ENCODE data around the gene KSR1. TPM values are rescaled to one million over a fixed set of nuclear protein-coding genes. Genes with fewer than 3 reads are reported as not detected.
"Not testable (repeated sequence)": the region's sequence is repeated elsewhere in the genome, so short reads cannot be mapped to it uniquely, and the experiment has no call there.

Gene KSR1
- total and polyA plus RNA-seq, 9 donors = 43.3 to 112 (median 71.6) TPM

GRCh38 chr17:27628376-27628775 lies 172.1 kb downstream of the KSR1 start:
- no peak for DNase-seq
- no peak overlapping the region for H3K4me3 ChIP-seq (ENCODE audit: low read length)
- H3K27ac ChIP-seq (ENCODE audit: low read length) = no peak overlapping the region
- H3K27me3 ChIP-seq (ENCODE audit: control insufficient read depth, insufficient read depth, low read length) = no peaks in the 10 kb centered on the region
- H3K4me1 ChIP-seq (ENCODE audit: control insufficient read depth, insufficient read depth, low read length) = peaks cover 25% of the 10 kb centered on the region
- peaks cover 28% of the 10 kb centered on the region for H3K36me3 ChIP-seq (ENCODE audit: control insufficient read depth, insufficient read depth, low read length)
- no peaks in the 10 kb centered on the region for H3K9me3 ChIP-seq (replicated peaks; ENCODE audit: control insufficient read depth, low read depth, low read length)
- WGBS (ENCODE audit: insufficient coverage) = 75% methylated on average over 4 of the region's 5 CpGs

- not testable (repeated sequence) for H3K4me3 ChIP-seq (ENCODE audit: low read length)
Observed at GRCh38 chr17:27629260-27629659, 173.0 kb downstream of the KSR1 start.

GRCh38 chr17:27630607-27631410 lies 174.6 kb downstream of the KSR1 start, which contains the start of gene LGALS9:
TSS of gene LGALS9 (plus strand) at chr17:27631188. CDS start at chr17:27631266, 78 bp downstream.
- peaks cover 8% of the 10 kb centered on the region for H3K36me3 ChIP-seq (ENCODE audit: control insufficient read depth, insufficient read depth, low read length)
- H3K4me3 ChIP-seq (ENCODE audit: low read length) = peak within 1 kb of the TSS; percentile 44
- H3K27ac ChIP-seq (ENCODE audit: low read length) = peak within 1 kb of the TSS; percentile 65
- no peaks in the 10 kb centered on the region for H3K9me3 ChIP-seq (replicated peaks; ENCODE audit: control insufficient read depth, low read depth, low read length)
- no peak for DNase-seq
- WGBS (ENCODE audit: insufficient coverage) = 40% methylated on average over 2 of the region's 10 CpGs
- H3K4me1 ChIP-seq (ENCODE audit: control insufficient read depth, insufficient read depth, low read length) = peaks cover 21% of the 10 kb centered on the region
- no peaks in the 10 kb centered on the region for H3K27me3 ChIP-seq (ENCODE audit: control insufficient read depth, insufficient read depth, low read length)

More at GRCh38 chr17:27629260-27629659, 173.0 kb downstream of the KSR1 start:
- 75% methylated on average over 2 of the region's 3 CpGs for WGBS (ENCODE audit: insufficient coverage)
- not testable (repeated sequence) for DNase-seq; H3K27me3 ChIP-seq (ENCODE audit: control insufficient read depth, insufficient read depth, low read length); H3K9me3 ChIP-seq (replicated peaks; ENCODE audit: control insufficient read depth, low read depth, low read length); H3K27ac ChIP-seq (ENCODE audit: low read length)
- H3K36me3 ChIP-seq (ENCODE audit: control insufficient read depth, insufficient read depth, low read length) = peaks cover 19% of the 10 kb centered on the region
- H3K4me1 ChIP-seq (ENCODE audit: control insufficient read depth, insufficient read depth, low read length) = peaks cover 25% of the 10 kb centered on the region

GRCh38 chr17:27631411-27631760 lies 175.1 kb downstream of the KSR1 start:
- H3K4me1 ChIP-seq (ENCODE audit: control insufficient read depth, insufficient read depth, low read length) = peaks cover 21% of the 10 kb centered on the region

GRCh38 chr17:27631897-27632725 lies 175.9 kb downstream of the KSR1 start:
- no peak for DNase-seq
- peak overlapping the region; percentile 42 for H3K27ac ChIP-seq (ENCODE audit: low read length)
- peak overlapping the region; percentile 44 for H3K4me3 ChIP-seq (ENCODE audit: low read length)
- WGBS (ENCODE audit: insufficient coverage) = 73% methylated on average over 8 of the region's 11 CpGs
- peaks cover 21% of the 10 kb centered on the region for H3K4me1 ChIP-seq (ENCODE audit: control insufficient read depth, insufficient read depth, low read length)
- H3K27me3 ChIP-seq (ENCODE audit: control insufficient read depth, insufficient read depth, low read length) = no peaks in the 10 kb centered on the region
- no peaks in the 10 kb centered on the region for H3K36me3 ChIP-seq (ENCODE audit: control insufficient read depth, insufficient read depth, low read length)
- no peaks in the 10 kb centered on the region for H3K9me3 ChIP-seq (replicated peaks; ENCODE audit: control insufficient read depth, low read depth, low read length)

More at GRCh38 chr17:27631411-27631760, 175.1 kb downstream of the KSR1 start:
- Histone ChIP-seq H3K27ac (ENCODE audit: low read length) (peak overlapping the region; percentile 65), H3K4me3 (ENCODE audit: low read length) (peak overlapping the region; percentile 44), H3K9me3 (replicated peaks; ENCODE audit: control insufficient read depth, low read depth, low read length) (no peaks in the 10 kb centered on the region), H3K36me3 (ENCODE audit: control insufficient read depth, insufficient read depth, low read length) (peaks cover 4% of the 10 kb centered on the region), H3K27me3 (ENCODE audit: control insufficient read depth, insufficient read depth, low read length) (no peaks in the 10 kb centered on the region)
- DNase-seq = no peak
- 79% methylated on average over 4 of the region's 6 CpGs for WGBS (ENCODE audit: insufficient coverage)

GRCh38 chr17:27632766-27633165 lies 176.5 kb downstream of the KSR1 start:
- DNase-seq = peak; percentile 95
- not testable (repeated sequence) for H3K4me3 ChIP-seq (ENCODE audit: low read length); H3K36me3 ChIP-seq (ENCODE audit: control insufficient read depth, insufficient read depth, low read length); H3K27me3 ChIP-seq (ENCODE audit: control insufficient read depth, insufficient read depth, low read length); H3K9me3 ChIP-seq (replicated peaks; ENCODE audit: control insufficient read depth, low read depth, low read length)
- Histone ChIP-seq H3K4me1 (ENCODE audit: control insufficient read depth, insufficient read depth, low read length) (peaks cover 21% of the 10 kb centered on the region), H3K27ac (ENCODE audit: low read length) (peak overlapping the region; percentile 65)
- WGBS (ENCODE audit: insufficient coverage) = 6% methylated on average over 5 of the region's 9 CpGs

- Histone ChIP-seq H3K36me3 (ENCODE audit: control insufficient read depth, insufficient read depth, low read length) (no peaks in the 10 kb centered on the region), H3K27ac (ENCODE audit: low read length) (peak overlapping the region; percentile 65), H3K4me3 (ENCODE audit: low read length) (no peak overlapping the region), H3K27me3 (ENCODE audit: control insufficient read depth, insufficient read depth, low read length) (no peaks in the 10 kb centered on the region), H3K4me1 (ENCODE audit: control insufficient read depth, insufficient read depth, low read length) (peaks cover 21% of the 10 kb centered on the region), H3K9me3 (replicated peaks; ENCODE audit: control insufficient read depth, low read depth, low read length) (no peaks in the 10 kb centered on the region)
- DNase-seq = no peak
- 78% methylated on average over 12 of the region's 14 CpGs for WGBS (ENCODE audit: insufficient coverage)
Observed at GRCh38 chr17:27633312-27634025, 177.2 kb downstream of the KSR1 start.

GRCh38 chr17:27634026-27634335 lies 177.7 kb downstream of the KSR1 start:
- Histone ChIP-seq H3K27me3 (ENCODE audit: control insufficient read depth, insufficient read depth, low read length) (no peaks in the 10 kb centered on the region), H3K27ac (ENCODE audit: low read length) (no peak overlapping the region), H3K4me1 (ENCODE audit: control insufficient read depth, insufficient read depth, low read length) (peaks cover 21% of the 10 kb centered on the region), H3K4me3 (ENCODE audit: low read length) (no peak overlapping the region), H3K9me3 (replicated peaks; ENCODE audit: control insufficient read depth, low read depth, low read length) (no peaks in the 10 kb centered on the region), H3K36me3 (ENCODE audit: control insufficient read depth, insufficient read depth, low read length) (no peaks in the 10 kb centered on the region)
- DNase-seq = no peak
- no CpG with 5 or more reads among the region's 1 CpG for WGBS (ENCODE audit: insufficient coverage)

- no CpG with 5 or more reads among the region's 2 CpGs for whole genome bisulfite sequencing (ENCODE audit: insufficient coverage)
- no peak overlapping the region for H3K27ac ChIP-seq (ENCODE audit: low read length)
- H3K27me3 ChIP-seq (ENCODE audit: control insufficient read depth, insufficient read depth, low read length) = no peaks in the 10 kb centered on the region
- no peak overlapping the region for H3K4me3 ChIP-seq (ENCODE audit: low read length)
- H3K4me1 ChIP-seq (ENCODE audit: control insufficient read depth, insufficient read depth, low read length) = peaks cover 21% of the 10 kb centered on the region
- no peaks in the 10 kb centered on the region for H3K36me3 ChIP-seq (ENCODE audit: control insufficient read depth, insufficient read depth, low read length)
- H3K9me3 ChIP-seq (replicated peaks; ENCODE audit: control insufficient read depth, low read depth, low read length) = no peaks in the 10 kb centered on the region
- DNase-seq = no peak
Observed at GRCh38 chr17:27634776-27635175, 178.5 kb downstream of the KSR1 start.
